Activated CD8-positive, alpha-beta memory T cell treated with anti-CD3 and anti-CD28 coated beads, Interleukin-2, amount 50 U/mL, for 24 hours (primary cell): Measurements from ENCODE around the gene ZDHHC1.
"Not testable (repeated sequence)": the region's sequence is repeated elsewhere in the genome, so short reads cannot be mapped to it uniquely, and the experiment has no call there.

ENCODE experiments used
- DNase-seq: peaks from one replicate; pipeline ENCODE4 v3.0.0-alpha.2; 2020; ENCODE audit errors: extremely low read depth

The ZDHHC1 gene

DNA sequence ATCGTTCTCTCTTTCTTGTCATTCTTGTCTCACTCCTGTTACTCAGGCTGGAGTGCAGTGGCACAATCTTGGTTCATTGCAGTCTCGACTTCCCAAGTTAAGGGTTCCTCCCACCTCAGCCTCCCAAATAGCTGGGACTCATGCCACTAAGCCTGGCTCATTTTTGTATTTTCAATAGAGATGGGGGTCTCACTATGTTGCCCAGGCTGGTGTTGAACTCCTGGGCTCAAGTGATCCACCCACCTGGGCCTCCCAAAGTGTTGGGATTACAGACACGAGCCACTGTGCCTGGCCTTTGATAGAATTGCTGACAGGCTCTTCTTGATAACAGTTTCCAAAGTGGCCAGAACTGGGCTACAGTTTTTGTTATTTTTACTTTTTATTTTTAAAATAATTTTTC lies 55.2 kb downstream of the ZDHHC1 start:
- DNase-seq: no peak

GRCh38 chr16:67359540-67360269 lies 56.6 kb downstream of the ZDHHC1 start:
- not testable (repeated sequence) for DNase-seq

DNA sequence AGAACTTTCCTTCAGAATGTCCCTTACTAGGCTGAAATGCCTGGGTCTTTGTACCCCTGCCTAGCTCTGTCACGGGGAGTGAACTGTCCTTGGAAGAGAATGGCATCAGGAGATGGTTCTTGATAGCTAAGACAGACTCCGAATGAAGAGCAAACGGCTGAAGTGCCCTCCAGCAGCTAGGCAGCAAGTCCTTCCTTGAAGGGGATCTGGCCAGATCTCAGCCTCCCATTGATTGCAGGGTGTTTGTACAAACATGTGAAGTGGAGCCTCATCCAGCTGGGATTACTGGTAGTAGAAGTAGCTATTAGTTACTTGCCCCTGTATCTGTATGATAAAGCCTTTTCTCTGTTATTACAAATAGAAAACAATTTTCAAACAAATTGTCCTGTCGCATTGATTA lies 58.7 kb downstream of the ZDHHC1 start:
- DNase-seq: no peak

GRCh38 chr16:67356396-67356795 lies 59.9 kb downstream of the ZDHHC1 start:
- no peak for DNase-seq

- DNase-seq: not testable (repeated sequence)
Measured at GRCh38 chr16:67352463-67352862, 63.8 kb downstream of the ZDHHC1 start.

DNA sequence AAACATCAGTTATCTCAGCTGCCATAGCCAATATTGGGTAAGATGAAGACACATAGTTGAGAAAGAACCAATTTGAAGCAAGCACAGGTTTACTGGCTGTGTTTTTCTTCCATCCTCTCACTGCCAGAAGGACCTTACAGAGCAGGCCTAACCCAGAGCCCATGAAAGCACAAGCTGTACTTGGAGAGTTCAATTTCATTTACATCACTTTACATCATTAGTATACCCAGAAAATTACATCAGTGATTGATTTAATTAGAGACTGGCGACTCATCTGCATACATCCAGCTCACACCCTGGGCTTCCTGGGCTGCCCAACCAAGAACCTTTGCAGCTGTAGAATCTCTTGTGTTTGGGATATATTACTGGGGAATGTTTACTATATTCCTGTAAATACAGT lies 66.0 kb downstream of the ZDHHC1 start:
- DNase-seq: no peak

DNA sequence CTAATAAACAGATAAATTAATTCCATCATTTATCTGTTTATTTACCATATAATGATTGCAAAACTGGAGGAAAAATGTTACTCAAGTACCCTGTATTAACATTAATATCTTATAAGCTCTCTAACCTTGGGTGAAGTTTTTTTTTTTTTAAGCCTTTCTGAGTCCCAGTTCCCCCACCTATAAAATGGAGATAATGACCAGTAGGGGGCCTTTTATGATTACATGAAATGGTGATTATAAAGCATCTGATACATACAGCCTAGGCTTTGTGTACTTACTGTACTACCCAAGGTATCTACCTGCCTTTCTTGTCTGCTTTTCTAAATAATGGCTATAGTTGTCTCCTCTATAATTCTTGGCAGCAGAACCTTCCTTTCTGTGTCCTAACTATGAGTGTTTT lies 67.1 kb downstream of the ZDHHC1 start:
- no peak for DNase-seq

DNA sequence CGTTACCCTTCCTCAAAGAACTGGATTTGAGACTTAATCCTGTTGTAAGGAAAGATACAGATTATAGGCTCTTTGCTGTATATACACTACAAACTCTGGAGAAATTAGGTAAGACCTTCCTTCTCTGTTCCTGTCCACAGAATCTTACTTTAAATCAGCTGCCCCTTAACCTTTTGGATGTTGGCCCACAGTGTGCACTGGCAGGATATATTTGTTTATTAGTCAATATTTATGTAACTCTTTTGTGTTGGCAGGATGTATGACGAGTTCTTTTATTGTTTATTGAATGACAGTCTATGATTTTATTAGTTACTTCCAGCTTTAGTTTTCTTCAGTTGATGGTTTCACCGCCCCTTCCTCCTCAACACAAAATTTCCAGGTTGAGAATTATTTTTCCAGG lies 69.9 kb downstream of the ZDHHC1 start:
- DNase-seq: no peak

GRCh38 chr16:67345401-67345800 lies 70.9 kb downstream of the ZDHHC1 start:
- no peak for DNase-seq
